HuH-7 (cell line): Measurements from ENCODE around the gene PKP1.

Experiments
- DNase-seq: peaks from one replicate; pipeline ENCODE4 v3.0.0; 2011; ENCODE audit warnings: low spot score

PKP1 gene

DNA sequence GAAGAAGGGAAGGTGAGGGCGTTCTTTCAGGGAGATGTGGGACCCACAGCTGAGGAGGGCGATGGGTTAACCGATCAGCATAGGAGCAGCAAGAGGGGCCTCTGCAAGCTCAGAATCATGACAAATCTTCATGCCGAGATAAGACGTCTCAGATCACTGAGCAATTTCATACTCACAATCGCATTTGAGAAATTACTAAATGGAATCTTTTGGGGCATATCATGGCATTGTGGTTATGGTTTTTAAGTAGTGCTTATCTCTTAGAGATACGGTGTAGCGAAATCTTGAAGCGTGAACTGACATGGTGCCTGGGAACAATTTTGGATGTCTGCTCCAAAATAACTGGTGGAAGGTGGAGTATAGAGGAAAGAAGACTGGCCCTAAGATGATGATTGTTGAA is 88.0 kb downstream of the PKP1 start:
- DNase-seq: no peak

DNA sequence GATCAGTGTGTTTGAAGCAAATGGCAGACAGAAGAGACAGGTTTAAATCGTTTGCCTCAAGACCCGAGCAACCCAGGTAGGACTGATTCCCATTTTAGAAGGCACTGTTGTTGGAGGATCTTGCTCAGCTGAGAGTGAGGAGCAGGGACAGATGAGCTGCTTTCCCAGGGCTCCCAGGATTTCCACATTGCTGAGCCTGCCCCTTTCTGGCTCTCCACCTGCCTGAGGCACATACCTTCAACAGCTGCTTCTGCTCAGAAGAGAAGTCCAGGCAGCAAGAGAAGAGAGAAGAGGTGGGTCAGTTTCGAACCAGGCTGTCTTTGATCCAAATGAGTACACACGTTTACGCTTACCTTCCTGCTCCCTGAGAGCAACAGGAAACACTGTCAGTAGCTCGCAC is 88.5 kb downstream of the PKP1 start:
- DNase-seq: no peak

DNA sequence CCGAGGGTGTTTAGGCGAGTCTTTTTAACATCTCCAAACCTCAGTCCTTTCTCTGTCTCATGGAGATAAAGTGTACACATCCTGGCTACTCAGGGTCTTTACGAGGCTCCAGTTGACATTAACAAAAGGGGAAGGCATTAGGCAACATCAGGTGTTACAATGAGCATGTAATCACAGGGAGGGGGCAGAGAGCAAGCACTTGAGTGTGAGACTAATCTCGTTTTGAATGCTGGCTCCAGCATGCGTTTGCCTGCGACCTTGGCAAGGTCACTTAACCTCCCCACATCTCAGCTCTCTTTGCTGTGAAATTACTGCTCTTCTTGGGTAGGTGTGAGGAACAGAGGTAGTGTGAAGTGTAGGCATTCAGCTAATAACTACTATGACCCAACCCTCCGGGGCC is 91.1 kb downstream of the PKP1 start:
- DNase-seq: no peak

DNA sequence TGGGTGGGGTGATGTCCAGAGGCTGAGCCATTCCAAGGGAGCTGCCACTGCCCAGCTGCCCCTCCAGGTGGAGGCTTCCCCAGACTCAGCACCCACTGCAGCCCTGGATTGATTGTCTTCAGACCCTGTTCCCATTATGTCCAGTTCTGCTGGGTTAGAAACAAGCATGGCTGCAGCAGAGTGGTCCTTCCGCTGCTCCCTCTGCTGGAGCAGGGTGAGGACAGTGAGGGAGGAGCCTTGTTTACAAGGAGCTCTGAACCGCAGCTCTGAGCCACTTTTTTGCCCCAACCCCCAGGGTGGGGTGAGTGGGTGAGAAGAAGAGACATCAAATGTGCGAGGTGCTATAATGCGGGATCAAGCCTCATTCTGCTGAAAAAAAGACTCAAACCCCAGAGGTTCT is 91.9 kb downstream of the PKP1 start:
- no peak for DNase-seq

DNA sequence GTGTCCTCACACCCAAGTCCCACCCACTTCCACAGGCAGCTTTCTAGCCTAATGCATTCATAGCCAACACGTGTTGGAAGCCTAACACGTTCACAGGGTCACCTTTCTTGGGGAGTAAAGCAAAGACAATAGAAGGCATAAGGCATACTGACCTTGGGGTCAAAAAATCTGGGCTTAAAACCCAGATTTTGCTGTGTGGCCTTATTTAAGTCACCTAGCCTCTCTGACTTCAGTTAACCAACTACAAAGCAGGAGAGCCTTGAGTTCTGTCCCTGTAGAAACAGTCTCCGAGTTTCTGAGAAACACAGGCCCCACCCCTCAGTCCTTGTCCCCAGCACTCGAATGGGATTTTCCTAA is 92.8 kb downstream of the PKP1 start:
- DNase-seq: no peak

DNA sequence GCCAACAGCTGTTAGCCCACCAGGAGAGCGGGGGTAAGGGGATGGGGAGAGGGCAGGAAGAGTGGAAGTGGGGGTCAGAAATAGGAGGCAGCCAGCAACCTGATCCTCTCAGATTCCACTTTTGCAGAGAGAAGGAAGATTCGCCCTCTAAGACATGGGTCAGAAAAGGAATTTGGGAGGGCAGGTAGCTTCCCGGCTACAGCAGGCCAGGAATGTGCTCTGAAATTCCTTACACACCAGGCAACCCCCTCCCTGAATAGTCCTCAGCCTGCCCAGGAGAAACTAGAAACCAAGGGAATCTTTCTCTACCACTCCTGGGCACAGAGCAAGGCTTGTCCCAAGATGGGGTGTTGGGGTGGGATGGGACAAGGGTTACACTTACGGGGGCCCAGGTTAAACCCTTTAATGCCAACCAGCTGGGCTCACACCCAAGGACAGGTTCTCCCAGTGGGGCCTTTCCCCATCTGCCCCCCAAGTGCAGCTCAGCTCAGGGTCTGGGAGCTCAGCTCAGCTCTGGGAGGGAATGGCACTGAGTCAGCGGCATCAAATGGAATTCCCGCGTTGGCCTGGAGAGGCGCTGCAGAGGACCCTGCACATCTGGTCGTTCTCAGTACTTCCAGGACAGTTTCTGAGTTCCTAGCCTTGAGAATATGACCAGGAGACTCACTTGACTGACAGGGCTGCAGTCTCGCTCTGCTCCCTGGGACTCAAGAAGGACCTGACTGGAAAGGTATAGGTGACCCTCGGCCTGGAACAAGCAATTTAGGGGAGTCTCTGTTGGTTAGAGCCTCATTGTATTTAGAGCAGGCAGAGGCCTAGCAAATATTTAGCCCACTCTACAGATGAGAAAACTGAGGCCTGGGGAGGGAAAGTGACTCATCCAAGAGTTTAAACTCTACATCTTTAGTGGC is 93.4 kb downstream of the PKP1 start:
- peak; percentile 88 for DNase-seq

DNA sequence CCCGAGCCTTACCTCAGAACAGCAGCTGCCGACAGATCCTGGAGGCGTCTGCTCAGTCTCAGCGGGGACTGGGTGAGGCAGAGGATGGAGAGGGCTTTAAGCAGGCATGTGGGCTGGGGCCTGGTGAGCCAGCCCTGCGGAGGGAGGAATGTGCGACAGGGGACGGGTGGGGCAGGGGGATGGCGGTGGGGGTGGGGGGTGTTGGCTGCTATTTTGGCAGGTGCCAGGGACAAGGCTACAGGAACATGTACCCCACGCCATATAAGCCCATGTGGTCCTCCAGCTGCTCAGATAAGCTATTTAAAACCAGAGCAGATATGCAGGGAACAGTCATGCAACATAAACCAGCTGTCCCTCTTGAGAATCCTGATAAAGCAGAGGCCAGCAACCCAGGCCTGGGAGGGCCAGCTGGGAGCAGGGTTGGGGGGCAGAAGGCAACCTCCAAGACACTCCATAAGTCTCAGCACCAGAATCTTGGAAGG is 94.3 kb downstream of the PKP1 start, which contains the start of gene TNNT2:
TNNT2 (minus strand) TSS at position 70 of the 482 bp plus-strand sequence. CDS start 4,426 bp downstream, outside the sequence.
- DNase-seq: no peak

DNA sequence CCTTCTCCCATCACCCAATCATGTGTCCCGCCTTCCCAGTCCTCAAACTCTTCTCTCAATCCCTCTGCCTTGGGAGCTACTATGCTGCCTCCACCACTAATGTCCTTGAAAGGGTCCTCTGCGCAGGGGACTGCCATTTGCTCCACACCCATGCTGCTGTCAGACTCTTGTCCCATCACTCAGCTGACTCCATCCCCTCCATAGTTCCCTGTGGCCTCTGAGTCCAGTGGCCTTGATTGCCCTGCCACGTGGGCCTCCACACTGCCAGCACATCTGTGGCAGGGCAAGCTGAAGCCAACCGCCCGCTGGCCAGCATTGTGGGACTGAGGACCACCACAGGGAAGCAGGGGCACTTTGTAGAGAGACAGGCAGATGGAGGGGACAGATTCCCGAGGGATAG is 95.5 kb downstream of the PKP1 start:
- DNase-seq: no peak

DNA sequence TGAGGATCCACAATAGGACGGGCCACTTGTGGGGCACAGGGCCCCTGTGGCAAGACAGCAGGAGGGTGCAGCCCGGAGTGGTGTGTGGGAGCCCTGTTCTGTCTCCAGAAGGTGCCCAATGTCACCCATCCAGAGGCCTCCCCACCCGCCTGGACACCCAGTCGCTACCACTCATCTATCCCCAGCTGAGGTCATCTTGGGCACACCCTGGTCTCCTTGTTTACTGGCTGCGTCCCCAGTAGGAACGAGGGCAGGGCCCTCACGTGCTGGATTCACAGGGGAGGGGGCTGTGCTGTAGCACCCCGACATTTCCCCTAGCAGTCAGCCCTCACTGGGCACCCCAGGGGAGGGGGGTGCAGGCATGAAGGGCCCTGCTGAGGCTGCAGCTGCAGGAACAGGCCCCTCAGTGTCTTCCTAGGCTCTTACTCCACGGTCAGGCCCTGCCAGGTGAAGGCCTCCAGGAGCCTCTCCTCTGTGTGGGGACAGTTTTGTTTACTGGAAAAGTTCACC is 96.5 kb downstream of the PKP1 start:
- no peak for DNase-seq

DNA sequence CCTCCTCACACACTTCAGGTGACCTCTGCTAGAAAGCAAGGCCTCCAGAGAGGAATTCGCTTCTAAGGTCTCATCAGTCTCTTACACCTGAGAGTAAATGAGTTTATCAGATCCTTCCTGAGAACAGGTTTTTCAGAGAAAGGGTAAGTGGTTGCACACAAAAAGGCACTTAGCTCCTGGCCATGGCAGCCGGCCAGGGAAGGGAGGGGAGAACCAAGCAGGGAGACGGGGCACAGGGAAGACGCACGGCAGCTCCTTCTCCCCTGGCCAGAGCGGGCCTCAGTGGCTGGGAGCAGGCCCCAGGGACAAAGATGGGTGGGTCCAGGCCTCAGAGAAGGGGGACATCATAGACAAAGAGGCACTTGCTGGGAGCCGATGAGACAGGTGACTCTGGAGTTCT is 97.8 kb downstream of the PKP1 start:
- no peak for DNase-seq
